Smooth muscle cell of the brain vasculature (primary cell): ENCODE measurements around the gene ACOT11.

ENCODE experiments used
- DNase-seq: peaks from one replicate; pipeline ENCODE4 v3.0.0-alpha.2; 2012; ENCODE audit warnings: low read depth, low spot score

ACOT11 gene

GRCh38 chr1:54645806-54646676, 98.0 kb downstream of the ACOT11 start:
- DNase-seq: no peak

GRCh38 chr1:54649130-54649898, 101.3 kb downstream of the ACOT11 start:
- no peak for DNase-seq

DNA sequence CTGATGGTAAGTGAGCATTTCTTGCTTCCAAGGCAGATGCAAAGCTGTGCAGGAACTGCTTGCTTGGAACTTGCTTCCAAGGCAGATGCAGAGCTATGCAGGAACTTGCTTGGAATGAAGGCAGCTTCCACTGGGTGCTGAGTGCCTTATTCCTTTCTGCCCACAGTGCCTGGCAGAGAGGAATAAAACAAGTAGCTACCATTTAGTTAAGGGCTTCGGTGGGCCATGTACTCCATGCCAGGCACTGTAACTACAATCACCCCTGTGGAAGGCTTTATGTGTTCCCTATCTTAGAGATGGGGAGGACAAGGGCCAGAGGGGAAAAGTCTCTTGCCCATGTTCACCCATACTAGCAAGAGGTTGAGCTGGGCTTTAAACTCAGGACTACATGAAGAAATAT, 101.9 kb downstream of the ACOT11 start:
- DNase-seq: no peak

GRCh38 chr1:54650417-54650816, 102.4 kb downstream of the ACOT11 start:
- no peak for DNase-seq

GRCh38 chr1:54651608-54652007, 103.6 kb downstream of the ACOT11 start:
- no peak for DNase-seq

DNA sequence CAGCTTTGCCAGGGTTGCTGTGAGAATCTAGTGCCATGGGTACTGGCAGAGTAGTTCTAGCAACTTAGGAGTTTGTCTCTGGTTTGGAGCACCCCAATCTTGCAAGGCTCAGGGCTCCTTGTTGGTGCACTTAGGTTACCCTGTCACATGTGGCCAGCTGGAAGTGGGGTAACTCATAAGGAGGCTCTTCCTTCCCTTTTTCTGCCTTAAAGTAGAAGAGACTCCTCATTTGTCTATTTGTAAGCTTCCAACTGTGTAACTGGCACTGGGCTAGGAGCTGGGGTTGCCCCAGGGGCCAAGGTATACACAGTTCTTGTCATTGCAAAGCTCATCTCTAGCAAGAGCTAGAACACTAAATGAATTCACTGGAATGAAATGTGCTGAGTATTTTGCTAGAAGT, 104.1 kb downstream of the ACOT11 start:
- DNase-seq: no peak

DNA sequence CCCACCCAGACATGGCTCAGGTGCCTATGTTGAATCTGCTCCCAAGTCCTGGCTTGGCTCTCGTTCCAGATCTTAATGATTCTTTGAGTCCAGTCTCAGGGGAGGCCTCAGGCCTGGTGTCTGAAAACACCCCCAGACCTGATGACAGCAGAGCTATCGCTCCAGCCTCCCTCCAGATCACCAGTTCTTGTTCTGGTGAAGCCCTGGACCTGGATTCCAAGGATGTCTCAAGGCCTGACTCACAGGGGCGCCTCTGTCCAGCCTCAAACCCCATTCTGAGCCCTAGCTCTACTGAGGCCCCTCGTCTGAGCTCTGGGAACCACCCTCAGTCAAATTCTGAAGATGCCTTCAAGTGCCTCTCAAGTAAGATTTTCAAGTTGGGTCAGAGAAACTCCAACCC, 105.0 kb downstream of the ACOT11 start:
- DNase-seq: no peak

- DNase-seq: no peak
These were observed 110.3 kb downstream of the ACOT11 start for GRCh38 chr1:54658164-54658913.
